GM21447 (cell line): ENCODE results near the gene MAPKAPK3.

Source experiments
- ATAC-seq: cut with Tn5 transposase; IDR thresholded peaks from one replicate; pipeline ENCODE4 v1.9.1; 2021; ENCODE audit not compliant: unreplicated experiment

MAPKAPK3 gene

GRCh38 chr3:50608278-50608677 lies 8.7 kb upstream of the MAPKAPK3 start:
- ATAC-seq, result no peak

GRCh38 chr3:50609071-50609762 lies 7.7 kb upstream of the MAPKAPK3 start:
- ATAC-seq, result no peak

DNA sequence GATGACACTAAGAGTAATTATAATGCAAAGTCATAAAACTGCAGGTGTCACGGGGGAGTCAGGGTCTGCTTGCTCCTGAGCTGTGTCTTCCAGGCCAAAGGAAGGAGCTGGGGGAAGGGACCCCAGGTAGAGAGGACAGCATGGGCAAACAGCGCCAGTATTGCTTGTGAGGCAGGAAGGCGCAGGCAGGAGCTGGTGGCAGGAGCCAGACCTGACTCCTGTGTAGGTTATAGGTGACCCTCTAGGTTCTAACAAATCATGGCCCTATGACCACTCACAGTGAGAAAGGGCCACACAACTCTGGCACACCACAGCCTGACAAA lies 7.2 kb upstream of the MAPKAPK3 start:
- no peak for ATAC-seq

DNA sequence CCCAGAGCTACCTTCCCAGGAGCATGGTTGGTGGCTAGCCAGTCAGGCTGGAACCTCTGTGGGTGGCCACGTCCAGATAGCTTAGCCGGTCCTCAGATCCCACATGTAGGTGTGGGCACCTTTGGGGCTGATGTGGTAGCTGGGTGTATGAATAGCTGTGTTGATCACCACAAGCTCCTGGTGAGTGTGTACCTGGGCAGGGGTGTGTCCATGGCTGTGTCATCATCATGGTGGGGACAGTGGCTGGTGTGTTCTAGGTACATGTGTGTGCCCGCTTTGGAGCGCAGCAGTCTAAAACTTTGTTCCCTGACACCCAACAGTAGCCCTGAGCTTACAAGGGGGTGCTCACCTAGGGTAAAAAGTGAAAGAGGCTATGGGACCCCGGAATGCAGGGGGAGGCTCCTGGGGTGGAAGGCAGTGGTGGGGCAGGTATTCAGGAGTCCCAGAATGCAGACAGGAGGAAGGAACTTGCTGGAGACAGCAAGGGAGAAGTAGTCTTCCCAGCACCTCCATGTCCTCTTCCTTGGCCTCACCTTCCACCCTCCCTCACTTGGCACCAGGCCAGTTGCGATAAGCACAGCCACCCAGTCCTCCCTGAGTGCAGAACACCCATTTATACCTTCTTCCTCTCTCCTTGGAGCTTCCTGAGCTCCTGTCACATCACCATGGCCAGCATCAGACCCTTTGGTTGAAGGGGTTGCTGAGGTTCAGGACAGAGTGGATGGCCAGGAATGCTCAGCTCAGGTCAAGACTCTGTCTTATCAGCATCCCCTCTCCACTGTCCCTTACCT lies 6.6 kb upstream of the MAPKAPK3 start:
- no peak for ATAC-seq

GRCh38 chr3:50610992-50611463 lies 5.9 kb upstream of the MAPKAPK3 start:
- no peak for ATAC-seq

DNA sequence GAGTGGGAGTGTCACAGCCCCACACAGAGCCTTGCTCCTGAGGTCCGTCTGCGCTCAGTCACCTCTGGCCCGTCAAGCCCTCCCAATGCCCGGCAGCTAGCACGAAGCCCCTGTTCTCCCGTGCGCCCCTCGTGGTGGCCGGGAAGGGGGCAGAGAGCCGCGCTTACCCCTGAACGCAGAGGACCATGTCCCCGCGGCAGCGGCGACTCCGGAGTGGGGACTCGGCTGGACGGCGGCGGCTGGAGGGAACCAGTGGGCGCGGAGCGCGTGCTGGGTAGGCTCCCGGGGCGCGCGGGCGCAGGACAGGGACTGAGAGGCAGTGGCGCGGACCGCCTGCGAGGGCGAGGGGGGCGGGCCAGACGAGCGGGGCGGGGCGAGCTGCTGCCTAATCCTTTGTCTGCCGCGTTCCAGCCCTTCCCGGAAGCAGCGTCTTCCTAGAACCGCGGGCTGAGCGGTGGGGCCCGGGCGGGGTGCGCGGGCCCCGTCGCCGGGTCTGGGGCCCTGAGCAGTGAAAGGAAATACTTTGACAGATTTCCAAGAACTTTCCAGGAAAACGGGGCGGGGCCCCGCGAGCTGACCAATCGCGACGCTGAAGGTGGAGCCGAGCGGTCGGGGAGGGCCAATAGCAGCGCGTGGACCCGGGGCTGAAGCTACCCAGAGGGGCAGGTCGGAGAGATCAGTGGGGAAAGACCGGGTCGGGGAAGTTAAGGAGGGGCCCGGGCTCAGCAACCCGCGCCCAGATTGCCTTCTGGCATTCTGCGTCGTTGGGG lies 5.3 kb upstream of the MAPKAPK3 start, which contains the start of gene CISH:
Gene CISH (minus strand): TSS at position 311 of the 770 bp plus-strand sequence. CDS start 124 bp downstream, at position 187.
- peak; percentile 67 for ATAC-seq

- ATAC-seq, result no peak
Observed at GRCh38 chr3:50612234-50612882, 4.6 kb upstream of the MAPKAPK3 start.

DNA sequence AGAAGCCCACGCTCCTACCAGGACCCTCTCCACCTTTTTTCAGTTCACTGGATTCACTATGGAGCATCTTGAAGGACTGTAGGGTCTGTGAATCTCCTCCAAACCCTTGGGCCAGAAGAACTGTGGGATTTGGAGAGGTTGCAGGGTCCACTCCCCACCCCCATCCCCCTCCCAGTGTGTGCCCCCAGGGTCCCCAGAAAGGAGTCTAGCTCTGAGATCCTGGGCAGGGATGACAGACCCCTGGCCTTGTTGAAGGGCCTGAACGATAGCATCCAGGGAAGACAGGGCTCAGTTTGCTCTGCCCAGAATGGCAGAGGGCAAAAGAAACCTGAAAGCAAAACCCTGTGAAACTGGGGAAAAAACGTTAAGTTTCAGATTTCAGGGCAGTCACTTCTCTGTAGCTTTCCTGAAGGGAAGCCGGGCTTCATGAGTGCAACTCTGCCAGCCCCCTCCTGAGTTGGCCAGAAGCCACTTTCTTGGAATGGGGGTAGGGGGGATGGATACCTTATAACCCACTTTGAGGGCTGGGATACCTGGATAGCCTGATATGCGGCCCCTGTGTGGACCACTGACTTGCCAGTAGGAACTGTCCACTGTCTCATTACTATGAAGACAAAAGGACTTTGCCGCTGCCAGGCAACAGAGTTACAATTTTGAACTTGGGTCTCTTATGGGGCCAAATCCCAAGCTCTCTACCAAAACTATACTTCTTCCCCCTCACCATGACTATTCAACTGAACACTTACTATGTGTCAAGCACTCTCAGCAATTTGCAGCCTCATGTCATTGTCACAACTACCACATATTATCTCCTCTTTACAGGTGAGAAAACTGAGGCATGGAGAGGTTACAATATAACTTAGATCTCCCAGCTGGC lies 3.7 kb upstream of the MAPKAPK3 start:
- no peak for ATAC-seq

DNA sequence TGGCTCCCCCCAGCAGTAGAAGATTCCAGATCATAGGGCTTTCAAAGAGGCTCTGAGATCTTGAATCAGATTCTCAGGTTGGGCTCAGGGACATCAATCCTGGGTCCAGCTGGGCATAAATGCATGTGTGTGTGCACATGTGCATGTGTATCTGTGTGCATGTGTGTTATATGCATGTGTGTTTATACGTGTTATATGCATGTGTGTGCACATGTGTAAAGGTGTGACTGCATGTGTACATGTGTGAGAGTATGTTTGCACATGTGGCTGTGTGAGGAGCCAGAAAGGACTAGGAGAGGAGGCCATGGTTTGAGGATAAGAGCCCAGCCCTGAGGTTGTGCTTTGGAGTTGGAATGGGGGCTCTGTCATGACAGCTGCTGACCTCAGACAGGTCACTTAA lies 1.8 kb upstream of the MAPKAPK3 start:
- ATAC-seq, result no peak

DNA sequence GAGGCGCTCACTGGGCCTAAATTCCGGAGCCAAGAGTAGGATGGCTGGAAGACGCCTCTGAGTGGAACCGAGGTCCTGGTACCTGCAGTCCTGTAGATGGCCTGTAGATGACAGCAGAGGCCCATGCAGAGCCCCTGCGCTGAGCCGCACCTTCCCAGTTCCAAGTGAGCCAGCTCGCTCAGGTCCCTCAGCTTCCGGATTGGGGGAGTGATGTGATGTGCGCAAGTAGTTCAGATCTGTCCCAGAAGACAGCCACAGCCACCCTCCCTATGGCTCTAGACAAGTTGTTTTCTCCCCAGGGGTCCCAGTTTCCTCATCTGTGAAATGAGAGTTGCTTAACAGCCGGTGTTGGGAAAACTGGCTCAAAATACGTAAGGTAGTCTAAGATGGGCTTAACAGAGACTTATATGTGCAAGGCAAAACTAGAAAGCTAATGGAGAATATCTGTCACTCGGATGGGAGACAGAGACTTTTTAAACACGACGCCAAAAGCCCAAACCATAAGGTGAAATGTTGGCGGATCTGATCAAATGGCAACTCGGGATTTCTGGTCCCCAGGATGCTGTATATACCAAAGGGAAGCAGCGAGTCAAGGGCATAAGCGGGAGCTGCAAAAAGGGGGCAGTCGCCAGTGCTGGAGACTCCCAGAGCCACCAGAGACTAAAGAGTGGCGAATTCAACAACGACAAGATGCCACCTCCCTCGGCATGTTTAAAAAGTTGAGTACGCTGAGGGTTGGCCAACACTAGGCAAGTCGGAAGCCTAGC lies 765 bp upstream of the MAPKAPK3 start:
- ATAC-seq, result peak; percentile 27

DNA sequence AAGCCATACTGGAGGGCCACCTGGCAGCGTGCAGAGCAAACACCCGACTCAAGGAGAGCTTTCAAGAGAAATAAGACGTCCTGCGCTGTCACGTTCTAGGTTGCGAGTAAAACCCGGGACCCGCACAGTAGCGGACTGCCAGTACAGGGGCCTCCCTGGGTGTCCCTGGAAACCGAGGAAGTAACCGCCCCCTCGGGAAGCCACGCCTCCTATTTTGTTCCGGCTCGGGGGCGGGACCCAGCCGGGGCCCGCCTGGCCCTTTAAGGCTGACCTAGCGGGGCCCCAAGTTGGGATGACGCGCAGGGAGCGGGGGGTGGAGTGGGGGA lies 218 bp upstream of the MAPKAPK3 start:
- ATAC-seq, result peak; percentile 55

DNA sequence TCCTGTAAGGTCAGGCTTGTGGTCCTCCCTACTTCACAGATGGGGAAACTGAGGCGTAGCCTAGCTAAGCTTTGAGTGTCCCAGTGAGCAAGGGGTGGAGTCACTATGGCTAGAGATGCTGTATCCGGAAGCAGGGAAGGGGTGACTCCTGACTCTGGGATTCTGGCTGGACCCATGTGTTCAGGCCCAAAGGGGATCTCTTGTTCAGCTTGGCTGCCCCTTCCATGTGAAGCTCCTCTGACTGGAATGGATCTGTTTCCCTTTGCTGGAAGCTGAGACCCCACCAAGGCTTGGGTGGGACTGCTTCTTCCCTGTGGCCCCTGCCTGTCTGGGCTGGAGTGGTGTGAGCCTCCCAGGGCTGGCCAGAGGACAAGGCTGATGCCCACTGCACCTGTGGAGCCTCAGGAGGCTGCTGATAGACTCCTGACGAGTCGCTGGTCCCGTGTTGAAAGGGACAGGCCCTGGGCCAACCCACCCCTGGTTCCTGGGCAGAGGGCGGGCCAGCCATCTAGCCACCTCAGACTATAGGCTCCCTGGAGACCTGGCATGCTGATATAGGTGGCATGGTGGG lies 1.0 kb downstream of the MAPKAPK3 start:
- no peak for ATAC-seq

DNA sequence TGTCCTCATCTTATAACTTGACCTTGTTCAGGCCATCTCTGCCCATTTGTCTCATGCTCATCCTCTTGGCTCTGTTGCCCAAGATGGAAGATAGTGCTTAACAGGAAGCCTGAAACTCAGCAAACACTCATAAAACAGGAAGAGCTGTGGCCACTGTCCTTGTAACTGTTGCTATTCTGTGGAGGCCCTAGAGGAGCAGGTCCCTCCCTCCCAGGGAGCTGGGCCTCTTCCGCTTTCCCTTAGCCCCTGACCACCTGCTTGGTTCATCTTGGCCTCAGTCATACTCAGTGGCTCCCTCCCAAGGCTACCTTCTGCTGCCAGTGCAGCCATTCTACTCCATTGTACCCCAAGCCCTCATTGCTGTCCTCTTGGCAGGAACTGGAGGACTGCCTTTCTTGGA lies 3.5 kb downstream of the MAPKAPK3 start:
- ATAC-seq, result no peak

- ATAC-seq, result no peak
Observed at GRCh38 chr3:50620820-50621219, 3.9 kb downstream of the MAPKAPK3 start.

DNA sequence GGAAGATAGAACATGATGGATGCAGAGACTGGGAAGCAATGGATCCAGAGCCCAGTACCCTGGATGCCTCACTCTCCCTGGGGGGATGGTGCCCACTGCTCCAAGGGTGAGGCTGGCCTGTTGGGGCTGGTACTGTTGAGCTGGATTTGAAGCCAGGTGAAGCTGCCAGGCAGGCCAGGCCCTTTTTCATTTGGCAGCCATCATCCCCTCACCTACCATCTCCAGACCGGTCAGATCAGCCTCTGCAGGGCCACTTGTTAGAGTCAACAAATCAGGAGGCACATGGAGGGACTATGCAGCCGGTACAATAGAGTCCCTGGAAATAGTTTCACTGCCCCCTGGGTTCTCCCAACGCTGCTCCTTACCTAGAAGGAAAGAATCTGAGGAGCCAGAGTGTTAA lies 5.9 kb downstream of the MAPKAPK3 start:
- ATAC-seq, result no peak

GRCh38 chr3:50623840-50624474 lies 7.0 kb downstream of the MAPKAPK3 start:
- peak; percentile 41 for ATAC-seq

DNA sequence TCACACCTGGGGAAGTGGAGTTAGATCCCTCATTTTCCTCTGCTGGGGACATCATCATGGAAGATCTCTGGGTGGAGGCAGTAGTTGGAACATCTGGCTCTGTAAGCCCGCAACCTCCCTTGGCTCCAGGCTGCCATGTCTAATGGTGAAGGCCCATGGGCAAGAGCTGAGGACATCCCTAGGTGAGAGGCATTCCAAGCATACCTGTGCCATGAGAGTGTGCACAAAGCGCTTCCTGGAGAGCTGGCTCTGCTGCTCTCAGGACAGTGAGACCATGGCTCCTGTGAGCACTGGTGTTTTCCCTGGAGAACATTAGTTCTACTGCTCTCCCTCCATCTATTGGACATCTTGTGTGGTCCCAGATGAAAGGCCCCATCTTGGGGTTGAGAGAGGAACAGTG lies 7.7 kb downstream of the MAPKAPK3 start:
- ATAC-seq, result no peak

DNA sequence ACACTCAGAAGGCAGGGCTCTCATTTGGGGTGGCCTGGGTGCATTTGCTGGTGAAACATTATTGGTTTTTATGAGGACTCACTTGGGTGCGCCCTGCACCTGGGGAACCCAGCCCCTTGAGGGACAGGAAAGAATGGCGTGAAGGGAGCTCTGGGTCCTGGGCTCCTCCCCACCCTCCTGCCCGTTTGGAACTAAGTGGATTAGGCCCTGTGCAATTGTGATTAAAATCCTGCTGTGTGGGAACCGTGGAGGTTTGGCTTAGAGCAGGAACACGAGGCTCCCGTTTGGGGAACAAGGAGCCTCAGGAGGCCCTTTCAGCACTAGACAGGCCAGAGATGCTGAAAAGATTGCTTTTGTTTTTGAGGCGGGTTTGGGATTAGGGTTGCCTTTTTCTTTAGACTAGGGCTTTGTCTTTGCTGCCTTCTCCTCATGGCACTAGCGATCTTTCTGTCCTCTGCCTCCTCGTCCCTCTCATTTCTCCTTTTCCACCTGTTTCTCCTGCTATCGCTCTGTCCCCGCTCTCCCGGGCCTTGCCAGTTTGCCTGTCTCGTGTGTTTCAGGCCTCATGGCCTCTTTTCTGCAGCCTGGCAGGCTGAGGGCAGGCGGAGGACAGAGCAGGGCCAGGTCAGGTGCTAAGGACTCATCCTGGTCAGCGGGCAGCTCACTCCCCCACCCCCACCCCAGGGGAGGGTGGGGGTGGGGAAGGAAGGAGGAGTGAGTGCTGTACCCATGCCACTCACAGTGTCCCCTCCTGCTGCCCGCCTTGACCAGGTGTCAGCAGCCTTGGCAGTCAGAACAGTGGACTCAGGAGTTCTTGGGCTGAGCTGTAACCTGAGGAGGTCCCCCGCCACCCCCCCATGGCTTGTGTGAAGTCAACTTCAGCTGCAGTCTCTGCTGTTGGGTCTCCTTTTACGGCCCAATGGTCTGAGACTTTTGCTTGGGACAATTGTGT lies 8.6 kb downstream of the MAPKAPK3 start:
- ATAC-seq, result no peak
